Stimulated activated naive CD8-positive, alpha-beta T cell treated with anti-CD3 and anti-CD28 coated beads, Interleukin-15, amount 100 ng/mL, for 72 hours (primary cell): Measurements from ENCODE around the gene MME.
"Not testable (repeated sequence)": the region's sequence is repeated elsewhere in the genome, so short reads cannot be mapped to it uniquely, and the experiment has no call there.

ENCODE experiments used
- ATAC-seq: fragments of 150-1000 bp; cut with Tn5 transposase; 2 replicates; pipeline ENCODE4 v1.10.0; 2021; ENCODE audit warnings: mild to moderate bottlenecking, moderate library complexity
- DNase-seq, 2 donors: peaks; one replicate each; pipeline ENCODE4 v3.0.0; 2021 to 2022
- H3K27ac Mint-ChIP-seq, 2 donors: one replicate each; pipeline ENCODE4 v1.8.0; 2022; ENCODE audit warnings: mild to moderate bottlenecking in 2 of 2, mixed read lengths in 2 of 2, moderate library complexity in 2 of 2
- H3K27me3 Mint-ChIP-seq: one replicate; pipeline ENCODE4 v1.8.0; 2022; ENCODE audit warnings: mixed read lengths
- H3K4me1 Mint-ChIP-seq: one replicate; pipeline ENCODE4 v1.8.0; 2022; ENCODE audit warnings: mild to moderate bottlenecking, mixed read lengths
- H3K4me3 Mint-ChIP-seq, 2 donors: one replicate each; pipeline ENCODE4 v1.8.0; 2022; ENCODE audit warnings: mild to moderate bottlenecking in 2 of 2, mixed read lengths in 2 of 2, moderate library complexity in 1 of 2
- H3K9me3 Mint-ChIP-seq, 2 donors: one replicate each; pipeline ENCODE4 v1.8.0; 2022; ENCODE audit warnings: mixed read lengths in 2 of 2

The MME gene

DNA sequence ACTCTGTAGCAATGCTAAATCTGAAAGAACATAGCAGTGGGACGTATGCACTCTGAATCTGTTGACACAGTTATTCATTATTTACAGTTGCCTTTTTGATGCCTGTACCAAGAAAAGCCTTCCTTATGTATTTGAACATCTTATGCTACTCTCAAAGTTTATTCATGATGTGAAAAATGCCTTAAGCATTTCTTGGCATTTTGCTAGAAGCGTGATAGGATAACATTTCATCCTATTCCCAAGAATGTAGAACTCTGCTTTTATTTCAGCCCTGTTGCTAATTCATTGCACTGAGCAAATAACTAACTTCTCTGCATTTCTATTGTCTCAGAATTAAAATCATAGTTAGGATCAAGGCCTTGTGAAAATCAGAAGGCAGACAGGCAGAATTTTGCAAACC is 107.9 kb downstream of the MME start:
- no peak overlapping the region for H3K4me3 Mint-ChIP-seq
- no peaks in the 10 kb centered on the region for H3K27me3 Mint-ChIP-seq
- DNase-seq (no peak), ATAC-seq (no peak)
- H3K4me1 Mint-ChIP-seq, result no peaks in the 10 kb centered on the region
- H3K9me3 Mint-ChIP-seq, result no peaks in the 10 kb centered on the region
- no peak overlapping the region for H3K27ac Mint-ChIP-seq

DNA sequence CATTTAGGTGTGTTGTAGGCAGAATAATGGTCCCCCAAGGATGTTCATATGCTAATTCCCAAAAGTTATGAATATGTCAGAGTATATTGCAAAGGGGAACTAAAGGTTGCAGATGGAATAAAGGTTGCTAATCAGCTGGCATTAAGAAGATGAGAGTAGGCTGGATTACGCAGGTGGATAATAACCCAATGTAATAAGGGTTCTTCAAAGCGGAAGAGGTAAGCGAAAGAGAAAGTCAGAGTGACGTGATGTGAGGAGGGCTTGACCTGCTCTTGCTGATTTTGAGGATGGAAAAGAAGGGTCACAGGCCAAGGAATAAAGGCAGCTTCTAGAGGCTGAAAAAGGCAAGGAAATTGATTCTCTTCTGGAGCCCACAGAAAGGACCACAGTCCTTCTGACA is 109.4 kb downstream of the MME start:
- ATAC-seq (no peak), DNase-seq (no peak)
- H3K27me3 Mint-ChIP-seq, result no peaks in the 10 kb centered on the region
- H3K9me3 Mint-ChIP-seq, result no peaks in the 10 kb centered on the region
- no peak overlapping the region for H3K4me3 Mint-ChIP-seq
- no peak overlapping the region for H3K27ac Mint-ChIP-seq
- no peaks in the 10 kb centered on the region for H3K4me1 Mint-ChIP-seq

DNA sequence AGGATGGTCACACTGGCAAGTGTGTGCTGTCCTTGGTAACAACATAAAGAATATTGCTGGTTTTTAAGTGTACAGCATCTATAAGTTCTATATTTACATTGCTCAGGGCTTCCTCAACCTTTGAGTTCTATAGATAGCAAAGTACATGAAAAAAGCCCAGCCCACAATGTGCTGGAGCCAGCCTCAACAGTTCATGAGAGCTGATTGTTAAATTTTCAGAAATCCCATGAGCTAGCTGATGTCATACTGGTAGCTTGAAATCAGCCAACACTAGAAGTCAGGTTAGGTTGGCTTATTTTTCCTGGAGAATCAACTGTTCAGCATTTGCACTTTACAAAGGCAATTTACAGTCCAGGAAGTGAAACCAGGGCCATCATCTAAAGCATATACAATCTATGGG is 110.6 kb downstream of the MME start:
- no peaks in the 10 kb centered on the region for H3K27me3 Mint-ChIP-seq
- H3K4me1 Mint-ChIP-seq, result no peaks in the 10 kb centered on the region
- H3K27ac Mint-ChIP-seq, result no peak overlapping the region
- ATAC-seq (no peak), DNase-seq (no peak)
- H3K9me3 Mint-ChIP-seq, result no peaks in the 10 kb centered on the region
- no peak overlapping the region for H3K4me3 Mint-ChIP-seq

DNA sequence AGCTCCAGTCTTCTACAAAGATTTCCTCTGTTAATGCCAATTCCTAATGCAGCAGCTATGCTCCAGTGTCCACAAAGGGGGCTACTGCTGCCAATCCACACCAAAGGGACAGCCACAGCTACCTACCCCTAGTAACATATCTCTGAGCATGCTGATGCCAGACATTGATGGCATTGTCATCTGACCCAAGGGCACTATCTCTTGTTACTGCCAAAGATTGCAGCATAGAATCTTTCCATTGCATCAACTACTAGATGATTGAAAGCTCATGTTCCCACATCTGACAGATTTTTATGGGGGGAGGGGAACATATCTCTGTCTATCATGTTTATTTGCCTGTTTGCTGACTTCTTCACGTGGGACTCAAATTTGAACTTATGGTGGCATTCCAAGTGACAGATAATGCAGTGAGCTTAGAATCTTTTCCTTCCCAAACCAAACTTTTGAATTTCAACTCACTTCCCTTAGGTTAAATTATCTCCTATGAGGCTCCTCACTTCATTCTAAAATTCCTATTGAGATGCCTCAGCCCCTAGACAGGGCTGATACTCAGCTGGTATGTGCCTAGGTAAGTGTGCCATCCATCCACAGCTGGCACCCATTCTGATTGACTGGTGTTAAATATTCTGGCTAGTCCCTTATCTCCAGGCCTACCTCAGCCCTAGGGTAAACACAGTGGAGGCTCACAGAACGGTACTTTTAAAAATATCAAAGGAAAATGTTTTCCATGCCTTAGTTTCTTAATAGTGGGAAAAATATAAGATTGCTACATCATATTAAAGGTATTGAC is 113.0 kb downstream of the MME start:
- Mint-ChIP-seq H3K27me3 (no peaks in the 10 kb centered on the region), H3K27ac (no peak overlapping the region), H3K4me1 (no peaks in the 10 kb centered on the region), H3K4me3 (no peak overlapping the region), H3K9me3 (no peaks in the 10 kb centered on the region)
- DNase-seq (no peak), ATAC-seq (no peak)

DNA sequence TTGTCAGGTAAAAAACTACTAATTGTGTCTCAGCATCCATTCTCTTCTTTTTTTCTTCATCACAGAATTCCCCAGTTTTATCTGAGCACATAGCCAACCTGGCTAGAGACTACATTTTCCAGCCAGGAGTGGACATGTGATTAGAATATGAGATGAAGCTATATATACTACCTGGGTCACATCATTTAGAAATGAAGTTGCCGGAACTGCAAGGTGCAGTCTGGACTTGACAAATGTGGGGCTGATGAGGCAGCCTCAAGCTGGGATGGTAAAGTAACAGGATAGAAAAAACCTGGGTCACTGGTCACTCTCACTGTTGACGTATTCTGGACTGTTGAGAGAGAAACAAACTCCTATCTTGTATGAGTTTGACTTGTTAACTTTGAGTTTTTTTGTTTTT is 113.7 kb downstream of the MME start:
- Mint-ChIP-seq H3K4me3 (no peak overlapping the region), H3K9me3 (no peaks in the 10 kb centered on the region), H3K27me3 (no peaks in the 10 kb centered on the region), H3K4me1 (no peaks in the 10 kb centered on the region), H3K27ac (no peak overlapping the region)
- no peak for ATAC-seq
- no peak for DNase-seq

DNA sequence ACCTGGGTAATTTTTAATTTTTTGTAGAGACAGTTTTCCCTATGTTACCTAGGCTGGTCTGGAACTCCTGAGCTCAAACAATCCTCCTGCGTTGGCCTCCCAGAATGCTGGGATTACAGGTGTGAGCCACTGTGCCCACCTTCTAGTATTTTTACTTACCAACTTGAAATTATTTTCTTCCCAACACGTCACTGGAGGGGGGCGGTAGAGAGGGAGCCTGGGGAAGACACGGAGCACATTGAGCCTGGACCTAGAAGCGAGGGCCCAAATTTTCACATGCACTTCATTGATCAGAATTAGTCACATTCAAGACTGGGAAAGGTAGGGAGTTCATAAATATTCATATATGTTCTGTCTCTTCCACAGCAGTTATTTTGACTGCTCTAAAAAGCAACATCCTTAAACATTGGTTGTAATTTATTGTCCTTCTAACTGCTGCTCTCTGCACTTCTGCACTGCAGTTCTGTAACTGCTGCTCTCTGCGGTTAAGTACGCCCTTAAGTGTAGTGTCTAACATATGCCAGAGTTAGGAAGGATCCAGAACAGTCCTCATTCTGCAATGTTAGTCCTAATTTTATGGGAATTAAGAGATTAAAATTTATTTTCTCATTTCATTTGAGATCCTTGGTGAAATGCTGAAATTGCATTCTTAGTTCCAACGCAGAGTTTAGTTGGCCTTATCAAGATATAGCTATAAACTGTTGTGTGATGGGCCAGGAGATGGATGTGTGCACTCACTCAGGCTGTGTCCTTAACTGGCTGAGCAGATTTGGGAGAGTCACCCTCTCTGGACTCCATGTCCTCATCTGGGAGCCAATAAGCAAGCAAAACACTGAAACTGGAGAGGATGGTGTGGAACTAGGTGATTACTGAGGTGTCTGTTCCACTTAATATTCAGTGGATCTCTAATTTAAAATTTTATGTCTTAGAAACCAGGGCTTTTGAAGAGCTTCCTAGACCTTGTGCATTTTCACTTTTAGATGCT is 115.1 kb downstream of the MME start:
- H3K4me1 Mint-ChIP-seq, result no peaks in the 10 kb centered on the region
- H3K4me3 Mint-ChIP-seq, result no peak overlapping the region
- no peaks in the 10 kb centered on the region for H3K27me3 Mint-ChIP-seq
- H3K27ac Mint-ChIP-seq, result no peak overlapping the region
- ATAC-seq, result no peak
- no peak for DNase-seq
- no peaks in the 10 kb centered on the region for H3K9me3 Mint-ChIP-seq

DNA sequence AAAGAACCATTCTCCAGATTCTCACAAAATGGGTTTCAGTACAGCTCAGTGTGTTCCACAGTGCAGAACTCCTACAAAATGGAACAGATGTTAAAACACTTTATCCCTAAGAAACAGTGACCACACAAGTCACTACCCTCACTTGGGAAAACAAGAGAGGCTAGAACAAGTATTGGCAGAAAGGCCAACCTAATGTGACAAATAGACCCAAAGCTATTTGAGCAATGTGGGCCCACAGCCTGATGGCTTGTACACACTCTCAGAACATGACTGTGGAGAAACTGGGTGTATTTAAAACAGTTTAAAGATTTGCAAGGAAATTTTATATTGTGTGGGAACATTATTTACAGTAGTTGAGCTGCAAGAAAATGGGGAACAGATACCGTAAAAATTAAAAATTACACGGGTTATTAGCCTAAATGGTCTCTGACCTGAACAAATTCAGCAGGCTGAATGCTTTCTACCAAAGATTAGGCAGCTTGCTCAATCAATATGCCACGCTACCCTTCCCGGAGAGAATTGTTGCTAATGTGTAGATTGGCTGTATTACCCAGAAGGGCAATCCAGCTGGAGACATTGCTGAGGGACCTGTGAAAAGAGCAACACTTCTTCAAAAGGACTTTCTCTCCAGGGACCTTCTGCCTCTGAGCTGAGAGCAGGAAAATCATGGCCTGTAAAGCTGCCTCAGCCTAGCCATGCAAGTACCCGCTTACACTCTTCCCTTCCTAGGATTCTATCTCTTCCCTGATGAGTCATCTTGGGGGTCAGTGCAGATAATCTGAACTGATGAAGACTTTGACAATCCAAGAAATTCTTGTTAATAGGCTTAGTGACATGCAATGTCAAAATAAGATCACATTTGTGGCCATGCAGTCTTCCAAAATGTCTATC is 116.3 kb downstream of the MME start:
- Mint-ChIP-seq H3K4me3 (no peak overlapping the region), H3K9me3 (no peaks in the 10 kb centered on the region), H3K27ac (no peak overlapping the region), H3K27me3 (no peaks in the 10 kb centered on the region), H3K4me1 (no peaks in the 10 kb centered on the region)
- no peak for ATAC-seq
- no peak for DNase-seq

DNA sequence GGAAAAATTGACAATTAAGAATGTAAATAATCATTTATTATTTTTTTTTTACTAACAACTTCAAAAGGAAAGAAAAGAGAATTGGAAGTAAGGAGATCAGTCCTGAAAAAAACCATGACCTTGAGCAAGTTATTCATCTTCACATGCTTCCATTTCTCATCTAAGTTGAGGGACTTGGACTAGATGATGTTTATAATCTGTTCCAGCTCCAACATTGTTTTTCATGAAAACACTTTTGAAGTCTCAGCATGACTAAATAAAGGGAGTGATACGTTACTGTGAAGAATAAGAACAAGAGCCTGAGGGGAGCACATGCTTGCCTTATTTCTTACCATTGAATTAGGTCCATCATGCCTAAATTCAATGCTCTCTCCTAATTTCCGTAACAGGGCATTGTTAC is 117.7 kb downstream of the MME start:
- H3K9me3 Mint-ChIP-seq, result no peaks in the 10 kb centered on the region

DNA sequence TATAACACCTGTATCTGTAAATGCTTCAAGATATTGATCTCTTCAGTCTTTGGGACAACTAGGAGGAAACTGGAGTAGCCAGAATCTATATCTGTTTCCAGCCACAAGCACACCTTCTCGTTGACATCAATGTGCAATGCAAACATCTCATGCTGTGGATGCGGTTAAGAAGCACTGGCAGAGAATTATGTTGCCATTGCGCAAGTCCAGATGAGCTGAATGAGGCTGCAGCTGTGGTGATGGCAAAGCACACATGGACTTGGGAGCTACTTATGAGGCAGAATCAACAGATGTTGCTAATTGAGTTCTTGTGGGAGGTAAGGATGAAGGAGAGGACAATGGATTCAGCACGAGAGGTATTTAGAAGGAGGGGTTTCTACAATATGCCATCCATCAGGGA is 122.5 kb downstream of the MME start:
- no peak overlapping the region for H3K27ac Mint-ChIP-seq
- H3K4me1 Mint-ChIP-seq, result no peaks in the 10 kb centered on the region
- H3K4me3 Mint-ChIP-seq, result no peak overlapping the region
- ATAC-seq, result no peak
- H3K9me3 Mint-ChIP-seq, result no peaks in the 10 kb centered on the region
- H3K27me3 Mint-ChIP-seq, result no peaks in the 10 kb centered on the region
- no peak for DNase-seq

More for the DNA sequence above, 117.7 kb downstream of the MME start:
- no peaks in the 10 kb centered on the region for H3K27me3 Mint-ChIP-seq
- no peak for ATAC-seq
- DNase-seq, result no peak
- no peaks in the 10 kb centered on the region for H3K4me1 Mint-ChIP-seq
- H3K27ac Mint-ChIP-seq, result no peak overlapping the region
- no peak overlapping the region for H3K4me3 Mint-ChIP-seq

DNA sequence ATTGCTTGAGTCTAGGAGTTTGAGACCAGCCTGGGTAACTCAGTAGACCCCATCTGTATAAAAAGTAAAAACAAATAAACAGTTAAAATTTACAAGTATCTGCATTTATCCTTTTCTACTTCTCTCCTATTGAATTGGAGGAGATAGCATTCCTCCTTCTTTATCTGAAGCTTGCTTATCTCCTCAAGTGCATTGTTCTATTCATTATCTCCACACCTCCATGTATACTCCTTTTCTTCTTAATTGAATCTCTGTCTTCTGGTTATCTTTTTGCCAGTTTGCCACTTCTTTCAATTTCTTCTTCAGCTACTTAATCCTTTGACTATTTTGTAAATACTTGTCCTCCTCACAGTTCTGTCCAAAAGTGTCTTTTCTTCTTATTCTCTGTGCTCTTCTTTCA is 124.7 kb downstream of the MME start:
- H3K9me3 Mint-ChIP-seq, result no peaks in the 10 kb centered on the region
- no peak overlapping the region for H3K4me3 Mint-ChIP-seq
- DNase-seq, result no peak
- H3K4me1 Mint-ChIP-seq, result no peaks in the 10 kb centered on the region
- ATAC-seq, result no peak
- no peaks in the 10 kb centered on the region for H3K27me3 Mint-ChIP-seq
- no peak overlapping the region for H3K27ac Mint-ChIP-seq

DNA sequence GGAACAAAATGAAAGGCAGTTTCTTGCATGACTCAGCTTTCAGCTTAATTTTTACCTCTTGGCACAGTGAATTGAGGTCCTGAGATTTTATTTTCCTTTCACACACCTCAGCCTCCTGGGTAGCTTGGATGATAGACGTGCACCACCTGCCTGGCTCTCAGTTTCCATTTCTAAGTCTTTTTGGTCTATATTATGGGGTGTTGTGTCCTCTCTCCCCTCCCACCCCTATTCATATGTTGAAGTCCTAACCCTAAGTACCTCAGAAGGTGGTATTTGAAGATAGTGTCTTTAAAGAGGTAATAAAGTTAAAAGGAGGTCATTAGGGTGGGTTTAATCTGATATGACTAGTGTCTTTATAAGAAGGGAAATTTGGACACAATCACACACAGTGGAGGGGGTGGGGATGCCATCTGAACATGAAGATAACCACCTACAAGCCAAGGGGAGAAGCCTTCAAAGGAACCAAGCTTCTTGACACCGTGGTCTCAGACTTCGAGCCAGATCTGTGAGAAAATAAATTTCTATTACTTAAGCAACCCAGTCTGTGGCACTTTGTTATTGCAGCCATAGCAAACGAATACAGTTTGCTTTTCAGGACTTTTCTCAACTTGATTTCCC is 128.2 kb downstream of the MME start:
- Mint-ChIP-seq H3K9me3 (no peaks in the 10 kb centered on the region), H3K4me3 (no peak overlapping the region), H3K27ac (no peak overlapping the region), H3K4me1 (no peaks in the 10 kb centered on the region), H3K27me3 (no peaks in the 10 kb centered on the region)
- no peak for DNase-seq
- no peak for ATAC-seq

DNA sequence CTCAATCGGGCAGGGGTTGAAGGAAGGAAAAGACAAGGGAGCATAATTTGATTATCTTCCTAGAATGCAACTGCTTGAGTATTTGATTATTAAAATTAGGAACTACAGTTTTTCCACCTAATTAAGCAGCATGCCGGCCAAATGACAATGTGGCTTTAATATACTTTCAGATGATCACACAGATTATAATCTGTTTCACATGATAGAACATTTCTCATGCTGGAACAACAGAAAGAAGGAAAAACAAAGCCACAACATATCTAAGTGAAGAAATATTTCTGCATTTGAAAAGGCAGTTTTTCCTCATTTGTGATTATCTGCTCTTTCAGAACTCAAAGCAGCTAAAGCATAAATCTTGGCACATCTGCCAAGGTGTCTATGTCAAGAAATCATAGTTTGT is 130.6 kb downstream of the MME start:
- Mint-ChIP-seq H3K9me3 (no peaks in the 10 kb centered on the region), H3K4me3 (no peak overlapping the region), H3K27ac (no peak overlapping the region), H3K27me3 (no peaks in the 10 kb centered on the region), H3K4me1 (no peaks in the 10 kb centered on the region)
- ATAC-seq (no peak), DNase-seq (no peak)

DNA sequence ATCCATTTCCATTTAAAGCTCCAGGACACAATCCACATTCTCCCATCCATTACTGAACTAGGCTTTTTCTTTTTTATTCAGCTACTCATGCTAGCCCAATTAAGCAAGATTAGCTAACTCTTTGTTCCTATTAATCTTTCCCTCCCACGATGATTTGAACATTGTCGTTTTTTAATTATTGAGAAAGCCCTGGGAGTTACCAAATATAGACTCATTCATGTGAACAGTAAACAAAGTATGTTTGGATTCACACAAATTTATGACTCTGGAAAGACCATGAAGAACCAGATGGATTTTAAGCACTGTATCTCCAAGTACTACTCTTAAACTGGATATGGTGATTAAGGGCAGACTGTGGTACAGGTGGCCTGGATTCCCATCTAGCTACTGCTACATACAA is 131.1 kb downstream of the MME start:
- Mint-ChIP-seq H3K27ac (no peak overlapping the region), H3K4me3 (no peak overlapping the region)
- ATAC-seq, result no peak

DNA sequence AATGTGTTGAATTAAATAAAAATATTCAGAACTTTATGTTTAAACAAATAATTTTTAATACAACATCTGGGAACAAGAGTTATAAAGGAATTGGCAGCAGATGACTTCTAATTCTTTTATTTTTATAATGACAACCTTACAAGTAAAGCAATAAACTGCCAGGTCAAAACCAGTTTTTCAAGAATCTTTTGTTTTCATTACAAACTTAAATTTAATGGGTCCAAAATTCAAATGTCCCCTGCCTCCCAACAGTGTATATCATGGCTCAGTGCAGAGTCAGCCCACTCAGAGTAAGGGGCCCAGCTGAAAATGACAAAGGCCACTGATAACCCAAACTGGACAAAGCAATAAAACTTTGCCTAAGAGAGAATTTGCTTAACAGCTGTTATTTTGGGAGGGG is 131.8 kb downstream of the MME start:
- Mint-ChIP-seq H3K4me3 (no peak overlapping the region), H3K27me3 (no peaks in the 10 kb centered on the region), H3K9me3 (no peaks in the 10 kb centered on the region), H3K27ac (no peak overlapping the region), H3K4me1 (no peaks in the 10 kb centered on the region)
- DNase-seq, result no peak
- no peak for ATAC-seq

More for the DNA sequence above, 131.1 kb downstream of the MME start:
- DNase-seq, result no peak
- Mint-ChIP-seq H3K9me3 (no peaks in the 10 kb centered on the region), H3K27me3 (no peaks in the 10 kb centered on the region), H3K4me1 (no peaks in the 10 kb centered on the region)

DNA sequence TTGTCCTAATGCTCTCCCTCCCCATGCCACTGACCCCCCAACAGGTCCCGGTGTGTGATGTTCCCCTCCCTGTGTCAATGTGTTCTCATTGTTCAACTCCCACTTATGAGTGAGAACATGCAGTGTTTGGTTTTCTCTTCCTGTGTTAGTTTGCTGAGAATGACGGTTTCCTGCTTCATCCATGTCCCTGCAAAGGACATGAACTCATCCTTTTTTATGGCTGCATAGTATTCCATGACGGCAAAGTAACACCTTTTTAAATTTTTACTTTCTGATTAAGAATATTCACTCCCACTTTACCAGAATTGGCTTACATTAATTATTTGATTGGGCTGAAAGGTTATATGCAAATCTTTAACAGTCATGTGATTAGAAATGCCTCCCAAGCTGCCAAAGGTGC is 135.9 kb downstream of the MME start:
- not testable (repeated sequence) for ATAC-seq, H3K4me3 Mint-ChIP-seq, H3K27ac Mint-ChIP-seq, H3K4me1 Mint-ChIP-seq, H3K27me3 Mint-ChIP-seq, DNase-seq
- H3K9me3 Mint-ChIP-seq, result peaks cover 0 to 11% of the 10 kb centered on the region in 2 donors
